Gastroesophageal sphincter (tissue), 4 donors: ENCODE measurements around the gene ZMIZ1. TPM values are rescaled to one million over a fixed set of nuclear protein-coding genes. Genes with fewer than 3 reads are reported as not detected.
A peak's percentile ranks its signal among the peaks of the same experiment; 100 is the strongest.

Experiments
- ATAC-seq: fragments of 150-250 bp; one replicate; pipeline ENCODE4 v1.9.1; 2016; ENCODE audit warnings: mild to moderate bottlenecking, moderate library complexity
- H3K27ac ChIP-seq, 4 donors: fragments of 200-600 bp; sonication (generic) in 3 of 4; 1 replicate in 3 of 4; 2 replicates in 1 of 4; pipeline ENCODE4 v1.5.1; 2016 to 2019
- H3K27me3 ChIP-seq: fragments of 200-600 bp; sonication (generic); one replicate; pipeline ENCODE4 v1.5.1; 2019
- H3K36me3 ChIP-seq, 2 donors: fragments of 200-600 bp; sonication (generic); one replicate each; pipeline ENCODE4 v1.5.1; 2019; ENCODE audit warnings: control low read depth in 1 of 2
- H3K4me1 ChIP-seq, 3 donors: fragments of 200-600 bp; sonication (generic); 1 replicate in 2 of 3; 2 replicates in 1 of 3; pipeline ENCODE4 v1.5.1; 2016 to 2019; ENCODE audit warnings: control low read depth in 2 of 3
- H3K4me3 ChIP-seq, 2 donors: fragments of 200-600 bp; sonication (generic); one replicate each; pipeline ENCODE4 v1.5.1; 2019; ENCODE audit warnings: mild to moderate bottlenecking in 1 of 2, moderate library complexity in 1 of 2
- H3K9me3 ChIP-seq, 3 donors: fragments of 200-600 bp; sonication (generic); one replicate each; pipeline ENCODE4 v1.5.1; 2017 to 2019; ENCODE audit warnings: control low read depth in 2 of 3
- EP300 ChIP-seq: sonication (generic); formaldehyde crosslinking; IDR thresholded peaks from one replicate; pipeline ENCODE4 v1.6.1; 2017; ENCODE audit warnings: antibody characterized with exemption, mild to moderate bottlenecking
- POLR2A ChIP-seq, 2 donors: fragments of 450-650 bp; IDR thresholded peaks; one replicate each; pipeline ENCODE4 v1.6.1; 2017; ENCODE audit warnings: antibody characterized with exemption in 2 of 2, mild to moderate bottlenecking in 2 of 2, moderate library complexity in 1 of 2
- POLR2AphosphoS5 ChIP-seq: sonication (generic); formaldehyde crosslinking; IDR thresholded peaks from one replicate; pipeline ENCODE4 v1.6.1; 2017; ENCODE audit warnings: antibody characterized with exemption
- WGBS, 2 donors: methylation state at CpG; one replicate each; pipeline ENCODE4 v1.1.5; 2018; ENCODE audit warnings: low coverage in 1 of 2; 5-methylcytosine and 5-hydroxymethylcytosine counted together
- total RNA-seq, 4 donors: library from RNA; depleted of rRNA; stranded (reverse); fragments of >200 nt; gene quantifications; one replicate each; pipeline ENCODE4 v1.1.0, GENCODE V29; 2016
- TF ChIP-seq, protein P1 (sequence below), 4 experiments: fragments of 200-600 bp in 2 of 4; fragments of 450-650 bp in 2 of 4; sonication (generic) in 1 of 4; IDR thresholded peaks; one replicate each; pipeline ENCODE4 v1.5.1; 2017 to 2019; ENCODE audit warnings: antibody characterized with exemption in 4 of 4, mild to moderate bottlenecking in 2 of 4, moderate library complexity in 2 of 4

Gene ZMIZ1
- total RNA-seq, 4 donors from 2014 or later = 36.3 to 79.2 (median 67.1) TPM

DNA sequence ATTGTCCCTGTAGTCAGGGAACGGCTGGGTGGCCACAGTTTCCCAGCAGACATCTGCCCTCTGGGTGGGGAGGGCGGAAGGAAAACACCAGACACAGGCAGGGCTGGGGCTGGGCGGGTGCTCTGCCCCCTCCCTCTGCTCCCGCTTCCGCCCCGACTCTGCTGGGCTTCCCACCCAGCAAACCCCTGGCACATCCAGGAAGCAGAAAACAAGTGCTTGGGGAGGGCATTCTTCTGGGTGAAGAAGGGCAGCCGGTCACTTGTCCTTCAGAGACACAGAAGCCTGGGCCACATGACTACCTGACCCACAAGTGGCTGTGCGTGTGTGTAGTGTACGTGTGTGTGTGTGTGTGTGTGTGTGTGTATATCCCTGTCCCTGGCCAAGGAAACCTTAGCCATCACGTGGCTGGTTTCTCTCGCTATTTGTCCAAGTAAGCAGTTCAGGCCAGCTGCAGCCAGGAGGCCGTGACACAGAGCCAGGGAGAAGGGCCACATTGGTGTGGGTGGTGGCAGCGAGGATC, 77.9 kb downstream of the ZMIZ1 start:
- no peak for TF ChIP-seq EP300
- TF ChIP-seq, protein P1, sequence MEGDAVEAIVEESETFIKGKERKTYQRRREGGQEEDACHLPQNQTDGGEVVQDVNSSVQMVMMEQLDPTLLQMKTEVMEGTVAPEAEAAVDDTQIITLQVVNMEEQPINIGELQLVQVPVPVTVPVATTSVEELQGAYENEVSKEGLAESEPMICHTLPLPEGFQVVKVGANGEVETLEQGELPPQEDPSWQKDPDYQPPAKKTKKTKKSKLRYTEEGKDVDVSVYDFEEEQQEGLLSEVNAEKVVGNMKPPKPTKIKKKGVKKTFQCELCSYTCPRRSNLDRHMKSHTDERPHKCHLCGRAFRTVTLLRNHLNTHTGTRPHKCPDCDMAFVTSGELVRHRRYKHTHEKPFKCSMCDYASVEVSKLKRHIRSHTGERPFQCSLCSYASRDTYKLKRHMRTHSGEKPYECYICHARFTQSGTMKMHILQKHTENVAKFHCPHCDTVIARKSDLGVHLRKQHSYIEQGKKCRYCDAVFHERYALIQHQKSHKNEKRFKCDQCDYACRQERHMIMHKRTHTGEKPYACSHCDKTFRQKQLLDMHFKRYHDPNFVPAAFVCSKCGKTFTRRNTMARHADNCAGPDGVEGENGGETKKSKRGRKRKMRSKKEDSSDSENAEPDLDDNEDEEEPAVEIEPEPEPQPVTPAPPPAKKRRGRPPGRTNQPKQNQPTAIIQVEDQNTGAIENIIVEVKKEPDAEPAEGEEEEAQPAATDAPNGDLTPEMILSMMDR (IDR thresholded peaks at IDR 0.05) = peak in 3 of 4 experiments; percentile 42 to 58 (median 46)
- TF ChIP-seq POLR2A (IDR thresholded peaks at IDR 0.05) = peak in 1 of 2 donors; percentile 14
- TF ChIP-seq POLR2AphosphoS5 = peak; percentile 48
- peaks cover 0 to 19% of the 10 kb centered on the region in 2 donors for H3K36me3 ChIP-seq
- ATAC-seq = peak; percentile 59
- no peak overlapping the region for H3K4me3 ChIP-seq
- 17 to 33% methylated on average over 1 to 2 of the region's 13 CpGs for WGBS, 2 donors
- no peaks in the 10 kb centered on the region for H3K9me3 ChIP-seq
- peak overlapping the region; percentile 43 to 92 (median 86) for H3K27ac ChIP-seq
- no peaks in the 10 kb centered on the region for H3K27me3 ChIP-seq
- peaks cover 11 to 100% (median 85%) of the 10 kb centered on the region in 3 donors for H3K4me1 ChIP-seq

DNA sequence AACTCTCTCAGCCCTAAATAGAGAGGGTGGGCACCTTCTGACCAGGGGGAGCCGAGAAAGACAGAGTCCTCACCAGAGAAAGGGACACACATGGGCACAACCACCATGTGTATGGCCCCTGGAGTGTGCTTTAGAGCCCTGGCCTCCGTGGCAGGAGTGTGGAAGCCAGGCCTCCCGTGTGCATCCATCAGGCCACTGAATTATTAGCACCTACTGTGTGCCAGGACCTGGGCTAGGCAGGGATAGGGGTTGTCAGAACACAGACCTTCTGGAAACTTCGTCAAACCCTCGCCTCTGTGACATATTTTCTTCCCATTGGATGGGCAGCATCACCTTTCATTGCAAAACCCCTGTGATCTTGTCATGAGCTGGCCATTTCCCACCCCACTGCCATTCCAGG, 78.5 kb downstream of the ZMIZ1 start:
- Histone ChIP-seq H3K4me3 (no peak overlapping the region), H3K4me1 (peaks cover 11 to 100% (median 84%) of the 10 kb centered on the region in 3 donors), H3K36me3 (peaks cover 0 to 17% of the 10 kb centered on the region in 2 donors), H3K27ac (peak overlapping the region; percentile 43 to 92 (median 86)), H3K9me3 (no peaks in the 10 kb centered on the region), H3K27me3 (no peaks in the 10 kb centered on the region)
- TF ChIP-seq EP300 = no peak
- TF ChIP-seq POLR2AphosphoS5 = no peak
- no peak for TF ChIP-seq POLR2A (IDR thresholded peaks at IDR 0.05)
- TF ChIP-seq, protein P1 (IDR thresholded peaks at IDR 0.05) = no peak
- WGBS, 2 donors = 71 to 89% methylated on average over 2 to 4 of the region's 5 CpGs
- no peak for ATAC-seq

DNA sequence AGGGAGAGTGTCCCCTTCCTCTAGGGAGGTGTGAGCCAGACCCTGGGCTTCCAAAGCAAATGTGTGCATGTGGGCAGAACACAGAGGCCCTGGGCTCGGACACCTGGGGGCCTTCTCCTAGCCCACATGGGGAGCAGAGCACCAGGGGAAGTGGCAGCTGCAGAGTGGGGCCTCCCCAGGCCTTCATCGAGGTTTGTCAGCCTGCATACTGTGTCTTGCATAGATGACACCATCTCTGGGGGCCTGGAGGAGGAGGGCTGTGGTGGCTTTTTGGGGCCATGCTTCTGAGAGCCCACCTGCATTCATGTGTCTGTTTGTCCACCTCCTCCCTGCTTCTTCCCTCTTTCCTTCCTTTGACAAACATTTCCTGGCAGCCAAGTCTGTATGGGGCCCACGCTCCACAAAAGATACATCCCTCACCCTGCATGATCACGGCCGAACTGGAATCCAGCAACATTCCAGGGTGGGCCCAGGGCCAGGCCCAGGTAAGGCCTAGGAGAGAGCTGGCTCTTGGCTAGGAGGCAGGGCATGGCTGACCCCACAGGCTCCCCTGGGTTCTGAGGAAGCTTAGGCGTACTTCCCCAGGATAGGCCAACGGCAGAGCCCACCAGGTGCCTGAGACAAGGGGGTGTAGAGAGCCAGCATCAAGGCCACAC, 79.2 kb downstream of the ZMIZ1 start:
- Histone ChIP-seq H3K27ac (peak overlapping the region; percentile 2 to 92 (median 86)), H3K4me1 (peaks cover 11 to 100% (median 86%) of the 10 kb centered on the region in 3 donors), H3K4me3 (no peak overlapping the region), H3K36me3 (peaks cover 0 to 11% of the 10 kb centered on the region in 2 donors), H3K9me3 (no peaks in the 10 kb centered on the region), H3K27me3 (no peaks in the 10 kb centered on the region)
- no peak for ATAC-seq
- TF ChIP-seq, protein P1 (IDR thresholded peaks at IDR 0.05) = no peak
- no peak for TF ChIP-seq POLR2AphosphoS5
- no peak for TF ChIP-seq EP300
- TF ChIP-seq POLR2A (IDR thresholded peaks at IDR 0.05) = no peak
- no CpG with 5 or more reads among the region's 7 CpGs for WGBS, 2 donors

DNA sequence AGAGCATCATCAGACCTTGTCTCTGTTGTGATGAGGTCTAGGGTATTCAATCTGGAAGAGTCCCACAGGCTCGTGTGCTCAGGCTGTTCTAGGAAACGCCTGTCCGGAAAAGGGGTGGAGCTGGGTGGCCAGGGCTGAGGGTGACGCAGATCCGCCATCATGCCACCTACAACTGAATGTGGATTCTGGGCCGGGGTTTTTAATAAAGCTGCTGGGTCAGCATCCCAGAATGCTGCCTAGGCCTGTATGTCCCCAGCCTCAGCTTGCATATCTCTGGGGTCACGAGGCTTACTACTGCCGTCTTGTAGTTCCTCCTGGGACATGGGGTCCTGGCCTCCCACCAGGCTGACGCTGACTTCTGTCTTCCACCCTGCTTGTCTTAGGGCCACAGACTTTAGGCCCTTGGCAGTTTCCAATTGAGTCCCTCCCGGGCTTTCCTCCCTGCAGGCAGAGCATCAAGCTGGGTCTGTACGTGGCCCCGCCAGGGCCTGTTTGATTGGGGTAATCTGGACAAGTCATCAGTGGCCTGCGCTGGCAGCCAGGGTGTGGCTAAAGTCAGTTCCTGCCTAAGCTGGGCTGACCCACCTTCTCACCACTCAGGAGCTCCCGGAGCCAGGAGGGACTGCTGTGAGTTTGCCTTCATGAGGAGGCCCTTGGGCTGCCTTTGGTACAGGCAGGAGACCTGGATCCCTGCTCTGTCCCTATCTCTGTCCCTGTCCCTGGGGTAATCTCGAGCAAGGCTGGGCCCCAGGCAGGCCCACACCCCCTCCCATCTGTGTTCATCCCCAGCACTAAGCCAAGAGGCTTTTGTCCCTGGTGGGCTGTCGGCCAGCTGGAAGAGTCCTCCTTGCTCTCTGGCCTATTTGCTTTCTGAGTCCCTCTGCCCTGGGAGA, 79.9 kb downstream of the ZMIZ1 start:
- Histone ChIP-seq H3K27ac (peak overlapping the region; percentile 24 to 92 (median 86)), H3K36me3 (peaks cover 0 to 3% of the 10 kb centered on the region in 2 donors), H3K4me3 (no peak overlapping the region), H3K4me1 (peaks cover 11 to 100% (median 93%) of the 10 kb centered on the region in 3 donors), H3K27me3 (no peaks in the 10 kb centered on the region), H3K9me3 (no peaks in the 10 kb centered on the region)
- WGBS, 2 donors = no CpG with 5 or more reads among the region's 16 CpGs
- no peak for TF ChIP-seq POLR2AphosphoS5
- TF ChIP-seq EP300 = no peak
- TF ChIP-seq POLR2A (IDR thresholded peaks at IDR 0.05) = peak in 1 of 2 donors; percentile 27
- ATAC-seq = peak; percentile 37

DNA sequence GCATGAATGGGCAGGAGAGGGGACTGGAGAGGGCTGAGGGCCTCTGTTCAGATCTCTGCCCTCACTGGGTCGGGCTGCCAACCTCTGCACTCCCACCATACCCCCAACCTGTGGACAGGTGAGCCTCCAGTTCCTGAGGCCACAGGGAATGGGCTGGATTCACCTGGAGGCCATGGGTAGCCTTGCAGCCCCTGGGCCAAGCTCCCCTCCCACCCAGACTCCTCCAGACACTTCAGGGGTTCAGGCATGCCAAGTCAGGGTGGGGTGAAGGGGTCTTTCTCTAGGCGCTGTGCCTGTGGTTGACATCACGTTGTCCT, 80.5 kb downstream of the ZMIZ1 start:
- H3K4me3 ChIP-seq = no peak overlapping the region
- no peaks in the 10 kb centered on the region for H3K27me3 ChIP-seq
- ATAC-seq = no peak
- peak overlapping the region; percentile 21 to 92 (median 86) for H3K27ac ChIP-seq
- peaks cover 11 to 100% (median 92%) of the 10 kb centered on the region in 3 donors for H3K4me1 ChIP-seq
- TF ChIP-seq, protein P1 (IDR thresholded peaks at IDR 0.05) = no peak
- WGBS, 2 donors = no CpG with 5 or more reads among the region's 3 CpGs
- no peaks in the 10 kb centered on the region for H3K36me3 ChIP-seq
- H3K9me3 ChIP-seq = no peaks in the 10 kb centered on the region
